GM18951 (cell line): ENCODE results near the gene LBP.
"Not testable (repeated sequence)": the region's sequence is repeated elsewhere in the genome, so short reads cannot be mapped to it uniquely, and the experiment has no call there.

ENCODE experiments used
- POLR2A ChIP-seq: IDR thresholded peaks from 4 replicates; pipeline ENCODE4 v1.6.1; 2011; ENCODE audit warnings: mild to moderate bottlenecking; ENCODE audit not compliant: insufficient read length, insufficient read depth; ENCODE audit errors: extremely low read depth
- in situ Hi-C: fragments of 300-500 bp; cut with MboI; formaldehyde crosslinking; loops from one replicate; pipeline ENCODE4 v1.12.0; 2022; ENCODE audit warnings: low sequenced_read_pairs, mixed read lengths, inconsistent platforms; ENCODE audit not compliant: unreplicated experiment

Gene LBP

DNA sequence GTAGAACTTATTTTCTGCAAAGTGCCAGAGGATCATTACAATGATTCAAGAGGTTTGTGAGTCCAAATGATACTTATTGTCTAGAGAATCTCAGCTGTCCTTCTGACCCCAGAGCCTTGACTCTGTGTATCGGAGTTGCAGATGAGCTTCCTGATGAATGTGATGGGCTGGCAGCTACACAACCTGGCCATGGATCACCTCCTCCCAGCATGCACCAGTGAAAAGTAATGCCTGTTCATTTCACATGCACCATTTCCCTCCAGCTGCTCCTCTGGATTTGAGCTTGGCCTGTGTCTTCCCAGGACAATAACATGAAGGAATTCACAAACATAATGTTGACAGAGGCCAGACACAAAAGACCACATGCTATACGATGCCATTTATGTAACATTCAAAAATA lies 58.9 kb downstream of the LBP start:
- in situ Hi-C loops = no loop called here

DNA sequence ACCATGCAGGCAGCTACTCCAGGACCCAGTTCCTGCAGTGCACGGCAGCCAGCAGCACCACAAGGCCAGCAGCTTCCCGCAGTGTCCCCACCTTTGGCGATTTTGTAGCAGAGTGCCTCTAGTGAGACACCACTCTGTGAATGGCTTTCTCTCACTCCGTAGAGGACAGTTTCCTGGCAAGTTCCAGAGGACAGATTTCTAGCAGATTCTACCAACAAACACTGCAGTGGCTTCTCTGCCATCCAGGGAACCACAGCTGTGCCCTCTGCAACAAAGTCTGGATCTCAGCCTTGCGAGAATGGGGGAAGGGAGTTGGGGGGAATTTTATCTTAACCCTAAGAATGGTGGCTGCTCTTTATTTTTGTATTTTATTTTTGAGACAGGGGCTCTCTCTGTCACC lies 60.2 kb downstream of the LBP start:
- TF ChIP-seq POLR2A = no peak
- in situ Hi-C loops = no loop called here

More for the DNA sequence above, 58.9 kb downstream of the LBP start:
- no peak for TF ChIP-seq POLR2A

DNA sequence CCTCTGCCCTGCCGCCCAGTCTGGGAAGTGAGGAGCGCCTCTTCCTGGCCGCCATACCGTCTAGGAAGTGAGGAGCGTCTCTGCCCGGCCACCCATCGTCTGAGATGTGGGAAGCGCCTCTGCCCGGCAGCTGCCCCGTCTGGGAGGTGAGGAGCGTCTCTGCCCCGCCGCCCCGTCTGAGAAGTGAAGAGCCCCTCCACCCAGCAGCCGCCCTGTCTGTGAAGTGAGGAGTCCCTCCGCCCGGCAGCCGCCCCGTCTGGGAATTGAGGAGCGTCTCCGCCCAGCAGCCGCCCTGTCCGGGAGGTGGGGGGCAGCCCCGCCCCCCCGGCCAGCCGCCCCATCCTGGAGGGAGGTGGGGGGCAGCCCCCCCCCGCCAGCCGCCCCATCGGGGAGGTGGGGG lies 61.0 kb downstream of the LBP start:
- TF ChIP-seq POLR2A = no peak
- in situ Hi-C loops = no loop called here

DNA sequence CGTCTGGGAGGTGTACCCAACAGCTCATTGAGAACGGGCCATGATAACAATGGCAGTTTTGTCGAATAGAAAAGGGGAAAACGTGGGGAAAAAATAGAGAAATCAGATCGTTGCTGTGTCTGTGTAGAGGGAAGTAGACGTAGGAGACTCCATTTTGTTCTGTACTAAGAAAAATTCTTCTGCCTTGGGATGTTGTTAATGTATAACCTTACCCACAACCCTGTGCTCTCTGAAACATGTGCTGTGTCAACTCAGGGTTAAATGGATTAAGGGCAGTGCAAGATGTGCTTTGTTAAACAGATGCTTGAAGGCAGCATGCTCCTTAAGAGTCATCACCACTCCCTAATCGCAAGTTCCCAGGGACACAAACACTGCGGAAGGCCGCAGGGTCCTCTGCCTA lies 61.5 kb downstream of the LBP start:
- in situ Hi-C loops = not testable (repeated sequence)

DNA sequence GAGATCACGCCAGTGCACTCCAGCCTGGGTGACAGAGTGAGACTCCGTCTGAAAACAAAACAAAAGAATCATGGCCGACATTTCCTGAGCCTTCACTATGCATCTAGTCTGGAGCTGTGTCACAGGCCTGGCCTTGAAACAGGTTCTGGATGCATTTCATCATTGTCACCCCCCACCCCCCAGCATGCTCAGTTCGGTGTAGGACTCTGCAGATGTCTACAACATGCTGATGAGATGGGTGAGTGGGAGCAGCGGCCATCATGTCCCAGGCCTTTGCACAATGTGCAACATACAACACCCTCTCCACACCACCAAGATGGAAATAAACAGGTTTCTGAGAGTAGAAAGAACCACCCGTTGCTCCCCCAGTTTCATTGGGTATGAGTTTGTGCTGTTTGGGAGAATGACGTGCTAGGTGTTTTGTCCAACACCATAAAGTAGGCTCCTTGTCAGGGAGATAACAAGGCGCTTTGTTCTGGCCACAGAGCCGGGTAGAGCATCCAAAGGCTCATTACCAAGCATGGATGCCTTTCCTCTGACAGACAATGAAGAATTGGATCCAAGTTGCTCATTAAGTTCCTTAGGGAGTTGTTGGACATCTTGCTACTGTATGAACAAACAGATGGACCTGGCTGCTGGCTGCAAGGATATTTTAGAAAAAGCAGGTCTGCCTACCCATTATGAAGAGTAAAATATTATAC lies 66.7 kb downstream of the LBP start:
- in situ Hi-C loops = no loop called here

DNA sequence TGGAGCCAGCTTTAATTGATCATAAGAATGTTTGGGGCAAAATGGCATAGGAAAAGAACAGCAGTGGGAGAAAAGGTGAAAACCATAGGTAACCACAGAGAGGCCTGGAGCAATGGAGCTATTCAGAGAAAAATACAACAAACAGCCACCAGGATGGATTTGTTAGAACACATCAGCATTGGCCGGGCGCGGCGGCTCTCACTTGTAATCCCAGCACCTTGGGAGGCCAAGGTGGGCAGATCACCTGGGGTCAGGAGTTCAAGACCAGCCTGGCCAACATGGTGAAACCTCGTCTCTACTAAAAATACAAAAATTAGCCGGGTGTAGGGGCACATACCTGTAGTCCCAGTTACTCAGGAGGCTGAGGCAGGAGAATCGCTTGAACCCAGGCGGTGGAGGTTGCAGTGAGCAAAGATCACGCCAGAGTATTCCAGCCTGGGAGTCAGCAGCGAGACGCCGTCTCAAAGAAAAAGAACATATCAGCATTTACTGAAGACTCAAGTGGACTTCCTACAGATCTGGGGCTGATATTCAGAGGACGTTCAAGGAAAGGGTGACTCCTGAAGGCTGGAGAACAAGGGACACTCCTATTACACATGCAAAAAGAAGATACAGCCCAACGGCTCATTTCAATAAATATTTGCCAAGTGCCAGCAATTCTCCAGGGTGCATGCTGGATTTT lies 68.6 kb downstream of the LBP start:
- in situ Hi-C loops = no loop called here

More for the DNA sequence above, 66.7 kb downstream of the LBP start:
- no peak for TF ChIP-seq POLR2A

DNA sequence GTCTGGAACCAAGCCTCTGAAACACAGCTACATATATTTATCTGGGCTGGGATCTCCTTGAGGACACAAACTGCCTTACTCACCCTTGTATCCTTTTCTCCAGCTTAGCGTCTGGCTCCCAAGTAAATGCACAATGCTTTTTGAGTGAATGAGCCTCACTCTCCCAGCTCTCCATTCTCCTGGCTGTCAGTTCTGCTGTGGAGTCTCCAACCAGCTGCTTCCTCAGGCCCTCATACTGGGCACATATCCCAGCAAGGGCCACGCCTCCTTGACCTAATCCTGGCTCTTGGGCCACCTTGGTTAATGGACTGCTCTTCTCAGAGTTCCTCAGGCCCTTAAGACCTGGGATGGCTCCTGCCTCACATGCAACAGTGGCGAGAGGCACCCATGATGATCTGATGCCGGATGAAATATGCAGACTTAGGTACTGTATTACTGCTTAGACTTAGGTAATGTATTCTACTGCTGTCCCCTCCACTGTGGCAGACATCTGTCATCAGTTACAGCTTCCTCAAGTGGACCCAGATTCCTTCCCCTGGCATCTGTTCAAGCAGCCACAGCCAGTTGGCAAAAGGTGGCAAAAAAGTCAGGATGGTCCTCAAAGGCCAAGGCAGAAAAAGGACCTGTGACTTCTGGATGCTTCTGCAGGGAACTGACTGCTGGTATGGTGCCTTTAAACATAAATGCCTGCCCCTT lies 72.4 kb downstream of the LBP start:
- in situ Hi-C loops = no loop called here
- peak; percentile 29 for TF ChIP-seq POLR2A

More for the DNA sequence above, 68.6 kb downstream of the LBP start:
- no peak for TF ChIP-seq POLR2A

DNA sequence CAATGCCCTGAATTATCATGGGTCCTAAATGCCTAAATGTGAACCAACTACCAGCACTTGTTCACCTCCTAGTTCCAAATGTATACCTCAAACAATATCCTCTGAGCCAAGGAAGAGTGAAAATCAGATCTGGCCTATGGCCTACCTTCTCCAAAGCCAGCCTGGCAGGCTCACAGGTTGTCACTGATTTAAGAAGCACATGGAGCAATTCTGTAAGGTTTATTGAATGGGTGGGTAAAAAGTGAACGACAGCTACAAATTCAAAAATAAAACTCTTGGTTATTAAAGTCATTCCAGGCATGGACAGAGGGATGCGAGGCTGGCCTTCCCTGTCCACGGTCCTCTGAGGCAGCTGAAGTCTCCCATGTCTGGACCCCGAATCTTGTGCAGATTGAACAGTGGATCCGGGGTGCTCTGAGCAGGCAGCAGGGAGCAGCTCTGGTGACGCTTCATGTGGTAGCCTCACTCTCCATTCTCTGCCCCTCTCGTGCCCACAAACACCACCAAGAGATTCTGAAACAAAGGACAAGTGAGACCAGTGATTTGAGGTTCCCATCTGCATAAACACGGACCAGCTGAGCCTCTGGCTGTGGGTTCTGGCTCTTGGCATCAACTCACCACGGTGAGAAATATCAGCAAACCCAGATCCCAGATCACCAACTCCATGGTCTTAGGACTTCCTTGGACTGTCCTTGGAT lies 74.3 kb downstream of the LBP start:
- in situ Hi-C loops = no loop called here
- no peak for TF ChIP-seq POLR2A

DNA sequence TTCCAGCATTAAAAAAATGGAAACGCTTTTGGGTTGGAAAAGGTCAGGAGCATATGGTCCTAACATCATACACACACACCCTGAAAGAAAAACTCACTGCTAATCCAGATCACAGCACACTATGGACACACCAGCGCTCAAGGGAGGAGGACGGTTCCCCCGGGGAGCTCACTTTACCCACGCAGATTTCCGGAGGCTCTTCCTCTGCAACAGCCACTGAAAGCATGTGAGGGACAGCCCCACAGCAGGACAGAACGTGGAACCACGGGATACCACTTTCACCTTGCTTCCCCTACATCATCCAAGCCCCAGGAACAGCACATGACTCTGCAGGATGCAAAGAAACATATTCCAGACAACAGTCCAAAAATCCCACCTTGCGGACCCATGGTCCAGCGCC lies 75.6 kb downstream of the LBP start:
- in situ Hi-C loops = no loop called here
- TF ChIP-seq POLR2A = no peak

DNA sequence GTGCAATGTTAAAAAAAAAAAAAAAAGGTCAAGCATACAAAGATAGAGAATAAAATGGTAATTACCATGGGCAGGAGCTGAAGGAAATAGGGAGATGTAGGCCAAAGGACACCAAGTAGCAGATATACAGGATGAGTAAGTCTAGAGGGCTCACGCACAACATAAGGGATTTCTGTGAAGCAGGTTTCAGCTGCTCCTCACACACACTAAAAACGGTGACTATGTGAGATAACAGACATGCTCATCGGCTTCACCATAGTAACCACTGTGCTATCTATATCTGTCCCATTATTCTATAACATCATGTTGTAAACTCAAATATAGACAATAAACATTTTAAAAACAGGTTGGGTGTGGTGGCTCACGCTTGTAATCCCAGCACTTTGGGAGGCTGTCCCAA lies 77.3 kb downstream of the LBP start:
- in situ Hi-C loops = no loop called here

DNA sequence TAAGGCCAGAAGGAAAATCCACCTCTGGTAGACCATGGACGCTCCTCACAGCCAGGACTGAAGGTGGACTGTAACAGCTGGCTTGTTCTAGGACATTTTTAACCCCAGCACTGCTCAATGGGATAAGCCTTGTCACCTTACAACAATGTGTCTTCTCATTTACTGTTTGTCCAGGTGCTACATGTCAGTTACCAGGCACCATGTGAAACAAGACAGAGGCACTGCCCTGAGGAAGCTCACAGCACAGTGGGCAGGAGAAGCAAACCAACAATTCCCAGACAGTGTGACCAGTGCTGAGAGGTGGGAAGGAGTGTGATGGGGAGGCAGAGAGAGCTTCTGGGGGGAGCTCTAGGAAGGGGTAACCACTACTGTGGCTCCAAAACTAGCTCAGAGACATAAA lies 78.1 kb downstream of the LBP start:
- no peak for TF ChIP-seq POLR2A
- in situ Hi-C loops = no loop called here

More for the DNA sequence above, 77.3 kb downstream of the LBP start:
- no peak for TF ChIP-seq POLR2A

DNA sequence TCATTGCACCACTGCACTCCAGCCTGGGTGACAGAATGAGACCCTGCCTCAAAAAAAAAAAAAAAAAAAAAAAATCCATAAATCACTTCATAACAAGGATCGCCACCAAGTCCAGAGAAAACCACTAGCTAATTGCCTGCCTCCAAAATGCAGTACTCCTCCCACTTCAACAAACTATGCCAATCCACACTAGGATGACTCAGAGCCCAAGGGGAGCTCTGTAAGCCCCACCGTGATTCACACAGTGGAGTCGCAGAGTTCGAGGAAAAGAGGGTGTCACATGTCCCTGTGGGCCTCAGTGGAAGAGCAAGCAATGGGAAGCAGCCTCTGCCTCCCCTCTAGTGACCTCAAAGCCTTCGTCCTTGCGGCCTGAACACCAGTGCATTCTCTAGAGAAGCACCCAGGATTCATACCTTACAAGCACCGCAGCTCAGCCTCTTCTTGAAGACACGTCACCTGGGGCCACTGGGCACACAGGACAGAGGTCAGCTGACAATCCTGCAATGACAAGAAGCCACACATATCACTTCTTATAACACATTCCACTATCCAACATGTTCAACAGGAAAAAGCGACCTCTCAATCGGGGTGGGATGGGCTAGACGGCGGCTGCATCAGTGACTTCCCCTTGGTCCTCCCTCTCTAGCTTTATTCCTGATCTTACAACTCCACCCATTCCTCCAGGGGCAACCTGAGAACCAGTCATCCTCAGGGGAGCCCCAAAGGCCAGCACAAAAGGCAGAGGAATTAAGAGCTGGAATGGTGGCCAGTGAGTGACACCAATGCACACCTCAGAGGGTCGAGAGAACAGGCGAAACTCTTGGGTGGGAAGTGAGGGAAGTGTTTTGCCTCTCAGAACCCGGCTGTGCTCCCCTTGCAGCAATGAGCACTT lies 80.0 kb downstream of the LBP start:
- no peak for TF ChIP-seq POLR2A
- in situ Hi-C loops = no loop called here
